22Rv1 (cell line): ENCODE measurements around the gene DHX34.

Source experiments
- CTCF ChIP-seq: fragments of 450-650 bp; IDR thresholded peaks from 2 replicates; pipeline ENCODE4 v1.5.1; 2017; ENCODE audit warnings: mild to moderate bottlenecking
- ZFX ChIP-seq: fragments of 450-650 bp; IDR thresholded peaks from 2 replicates; pipeline ENCODE4 v1.6.1; 2017; ENCODE audit warnings: antibody characterized with exemption, borderline replicate concordance

- TF ChIP-seq CTCF (no peak), ZFX (no peak)
Observed at GRCh38 chr19:47389150-47389556, 40.0 kb downstream of the DHX34 start.
